NCI-H774 (cell line): Measurements from ENCODE around the gene ZFPL1.

ENCODE experiments used
- DNase-seq: peaks from one replicate; lab custom pipeline; 2025; lab: John Stamatoyannopoulos, UW

The ZFPL1 gene

DNA sequence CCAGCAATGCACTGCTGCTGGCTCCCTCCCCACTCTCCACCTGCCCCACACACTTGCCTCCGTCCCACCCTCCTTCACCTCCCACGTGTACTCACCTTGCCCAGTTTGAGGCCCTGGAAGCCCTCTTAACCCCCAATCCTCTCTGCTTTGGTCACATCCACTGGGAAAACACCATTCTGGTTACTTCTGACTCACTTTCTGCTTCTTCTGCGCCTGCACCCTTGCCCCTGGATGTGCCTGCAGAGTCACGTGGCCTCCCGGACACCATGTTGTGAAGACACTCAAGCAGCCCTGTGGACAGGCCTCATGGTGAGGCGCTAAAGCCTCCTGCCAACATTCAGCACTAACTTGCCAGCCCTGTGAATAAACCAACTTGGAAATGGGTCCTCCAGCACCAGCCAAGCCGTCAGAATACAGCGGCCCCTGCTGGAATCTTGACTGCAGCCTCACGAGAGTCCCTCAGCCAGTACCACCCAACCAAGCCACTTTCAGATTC, 23.1 kb upstream of the ZFPL1 start:
- DNase-seq = no peak

DNA sequence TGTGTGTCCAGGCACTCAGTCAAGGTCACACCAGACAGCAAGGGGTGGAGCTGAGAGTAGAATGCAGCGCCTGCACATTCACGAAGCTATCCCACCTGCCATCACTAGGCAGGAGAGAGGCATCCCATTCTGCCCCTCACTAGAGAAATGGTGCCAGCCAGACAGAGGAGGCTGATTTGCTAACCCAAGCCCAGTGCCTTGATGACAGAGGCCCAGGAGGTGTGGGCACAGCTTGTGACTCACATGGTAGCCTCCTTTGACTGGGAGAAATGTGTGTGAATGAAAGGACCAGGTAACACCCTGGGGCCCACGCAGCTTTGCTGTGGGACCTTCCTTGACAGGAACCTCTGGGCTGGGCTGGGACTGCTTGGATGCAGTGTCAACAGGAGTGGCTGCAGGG, 20.5 kb upstream of the ZFPL1 start:
- DNase-seq = no peak

DNA sequence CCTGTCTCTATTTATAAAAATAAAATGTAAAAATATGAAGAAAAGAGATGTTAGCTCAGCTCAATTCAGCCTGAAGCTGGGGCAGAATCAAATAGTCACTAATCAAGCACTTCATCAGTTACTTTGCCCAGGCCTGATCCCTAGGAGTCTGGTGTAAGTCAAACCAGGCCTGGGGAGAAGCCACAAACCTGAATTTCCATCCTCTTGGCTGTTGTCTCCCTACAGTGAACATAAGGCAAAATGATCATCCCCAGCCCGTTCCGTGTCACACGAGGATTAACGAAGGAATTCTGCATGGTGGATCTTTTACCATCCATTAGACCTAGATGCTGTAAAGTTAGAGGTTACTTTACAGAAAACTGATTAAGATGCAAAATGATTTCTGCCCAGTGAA, 19.2 kb upstream of the ZFPL1 start:
- no peak for DNase-seq

DNA sequence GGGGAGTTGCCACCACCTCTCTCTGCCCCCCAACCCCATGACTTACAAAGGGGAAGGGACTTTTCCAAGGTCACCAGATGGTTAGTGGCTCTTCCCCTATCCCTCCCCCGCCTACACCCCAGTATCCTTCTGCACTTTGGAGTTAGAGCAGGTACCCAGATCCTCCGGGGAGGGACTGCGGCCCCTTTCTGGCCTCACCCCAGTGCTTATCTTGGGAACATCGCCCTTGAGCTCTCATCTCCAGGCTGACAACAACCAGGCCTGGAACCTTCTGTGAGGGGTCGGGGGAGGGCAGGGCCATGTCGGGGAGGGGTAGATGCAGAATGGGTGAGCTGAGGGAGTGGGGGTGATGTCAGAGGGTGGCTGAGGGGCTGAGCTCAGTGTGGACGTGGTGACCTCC, 18.2 kb upstream of the ZFPL1 start:
- no peak for DNase-seq

DNA sequence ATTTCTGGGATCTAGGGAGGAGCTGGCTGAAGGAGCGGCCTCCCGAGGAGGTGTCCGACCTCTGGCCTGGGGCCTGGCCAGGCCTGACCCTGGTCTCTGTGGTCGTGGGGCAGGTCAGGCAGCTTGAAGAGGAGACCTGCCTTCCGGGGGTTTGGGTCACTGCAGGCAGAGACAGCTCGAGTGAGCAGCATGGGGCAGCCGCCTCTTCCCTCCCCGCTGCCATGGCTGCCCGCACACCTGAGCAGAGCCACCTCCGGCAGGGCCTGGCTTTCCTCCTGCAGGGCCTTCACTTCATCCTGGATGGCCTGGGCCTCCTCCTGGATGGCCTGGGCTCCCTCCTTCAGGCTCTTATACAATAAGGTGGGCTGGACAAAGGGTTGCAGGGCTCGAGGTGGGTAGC, 17.7 kb upstream of the ZFPL1 start:
- no peak for DNase-seq

DNA sequence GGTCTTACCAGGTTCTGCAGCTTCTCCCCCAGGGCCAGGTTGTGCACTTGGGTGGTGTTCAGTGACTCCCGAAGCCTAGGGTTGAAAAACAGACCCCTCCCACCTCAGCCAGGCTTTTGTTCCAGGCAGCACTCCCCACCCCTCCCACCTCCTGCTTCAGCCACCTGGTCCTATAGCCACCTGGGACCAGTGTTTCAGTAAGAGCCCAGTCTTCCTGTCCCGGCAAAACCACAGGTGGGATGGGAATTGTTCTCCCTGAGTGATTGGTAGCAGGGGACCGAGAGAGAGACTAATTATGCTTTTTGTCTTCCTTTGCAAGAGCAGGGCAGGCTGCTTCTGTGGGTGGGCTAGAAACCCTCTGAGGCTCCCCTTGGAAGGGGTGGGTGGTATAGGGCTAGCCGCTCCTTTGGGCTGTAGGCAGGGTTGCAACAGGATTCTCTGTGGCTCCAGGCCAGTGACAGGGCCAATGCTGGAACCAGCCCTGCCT, 17.2 kb upstream of the ZFPL1 start:
- DNase-seq = no peak

DNA sequence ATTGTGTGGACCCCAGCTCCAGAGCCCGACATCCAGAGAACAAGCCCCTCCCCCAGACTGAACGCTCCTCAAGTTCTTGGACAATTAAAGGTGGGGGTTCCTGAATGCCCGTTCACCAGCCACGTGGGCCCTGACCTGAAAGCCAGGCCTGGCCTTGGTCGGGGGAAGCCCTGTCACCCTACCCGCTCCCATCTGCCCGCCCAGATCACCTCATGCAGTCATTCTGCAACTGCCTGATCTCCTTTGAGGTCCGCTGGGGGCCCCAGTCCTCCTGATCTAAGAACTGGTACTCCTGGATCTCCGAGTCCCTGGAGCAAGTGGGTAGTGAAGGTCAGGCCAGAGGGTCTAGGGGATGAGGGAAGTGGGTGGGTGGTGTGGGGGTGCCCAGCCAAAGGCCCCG, 16.6 kb upstream of the ZFPL1 start:
- DNase-seq = no peak

DNA sequence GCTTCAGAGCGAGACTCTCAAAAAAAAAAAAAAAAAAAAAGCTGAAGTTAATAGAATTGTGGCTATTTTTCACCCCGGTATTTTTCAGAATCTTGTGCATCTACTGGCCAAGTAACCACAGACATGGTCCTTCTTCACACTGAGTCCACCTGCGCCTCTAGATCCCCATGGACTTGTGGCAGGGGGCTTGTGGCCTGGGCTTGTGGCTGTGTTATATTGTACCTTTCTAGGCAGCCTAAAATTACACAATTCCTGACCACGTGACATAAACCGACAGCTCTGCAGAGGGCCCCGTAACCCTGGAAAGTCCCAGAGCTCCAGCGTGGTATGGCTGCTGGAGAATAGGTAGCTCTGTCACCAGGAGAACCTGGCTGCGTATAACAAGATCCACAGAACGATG, 14.8 kb upstream of the ZFPL1 start:
- no peak for DNase-seq

DNA sequence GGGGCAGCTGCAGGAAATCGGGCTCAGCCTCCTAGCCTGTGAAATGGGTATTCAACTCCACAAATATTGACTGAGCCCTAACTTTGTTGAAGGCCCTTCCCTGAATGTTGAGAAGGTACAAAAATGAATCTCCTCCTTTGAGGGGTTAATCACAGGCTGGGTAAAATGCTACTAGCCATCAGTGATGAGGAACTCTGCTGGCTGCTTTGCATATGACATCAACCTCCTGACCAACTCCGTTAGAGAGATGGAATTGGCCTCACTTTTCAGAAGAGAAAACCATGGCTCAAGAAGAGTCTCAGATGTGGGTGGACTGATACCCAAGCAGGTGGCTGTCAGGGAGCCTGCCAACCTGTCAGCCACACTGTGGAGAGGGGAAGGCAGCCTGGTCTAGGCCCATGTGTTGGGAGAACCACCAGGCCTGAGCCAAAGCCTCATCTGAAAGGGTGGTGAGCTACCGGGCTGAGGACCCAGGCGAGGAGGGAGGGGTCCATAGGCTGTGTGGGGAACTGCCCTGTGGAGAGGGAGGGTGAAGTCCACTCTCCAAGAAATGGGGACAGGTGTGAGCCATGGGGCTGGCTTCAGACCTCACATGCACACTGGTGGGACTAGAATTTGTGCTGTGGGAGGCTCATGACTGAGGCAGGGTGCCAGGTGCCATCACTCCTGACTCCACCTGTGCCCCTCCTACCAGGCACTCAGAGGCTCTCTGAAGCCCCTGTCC, 12.0 kb upstream of the ZFPL1 start:
- DNase-seq = no peak

DNA sequence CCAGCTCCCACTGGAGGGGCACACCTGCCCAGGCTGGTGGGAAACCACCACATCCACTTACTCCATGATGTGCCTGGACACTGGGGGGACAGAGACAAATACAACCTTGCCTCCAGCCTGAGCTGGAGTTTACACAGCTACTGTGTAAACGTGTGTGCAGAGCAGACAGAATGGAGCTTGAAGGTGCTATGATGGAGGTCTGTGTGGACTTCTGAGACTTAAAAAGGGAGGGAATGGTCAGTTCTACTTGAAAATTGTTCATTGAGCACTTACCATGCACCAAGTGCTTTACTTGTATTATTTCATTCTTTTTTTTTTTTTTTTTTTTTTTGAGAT, 11.4 kb upstream of the ZFPL1 start:
- no peak for DNase-seq

DNA sequence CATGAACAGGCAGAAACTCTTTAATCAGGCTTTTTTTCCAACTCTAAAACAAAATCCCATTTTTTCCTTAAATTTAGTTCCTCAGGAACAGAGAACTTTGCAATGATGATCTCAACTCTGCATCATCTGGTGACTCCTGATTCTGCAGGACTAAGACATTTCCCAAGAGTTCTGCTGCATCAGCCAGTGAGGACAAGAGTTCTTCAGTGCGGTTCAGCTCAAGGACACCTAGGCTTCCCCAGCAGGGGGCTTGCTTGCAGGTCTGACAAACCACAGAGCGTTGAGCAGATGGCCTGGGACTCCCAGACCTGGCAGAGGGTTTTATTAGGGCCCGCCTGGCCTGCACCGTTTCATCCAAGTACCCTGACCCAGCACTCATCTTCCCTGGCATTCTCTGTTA, 6.6 kb upstream of the ZFPL1 start:
- DNase-seq = no peak

DNA sequence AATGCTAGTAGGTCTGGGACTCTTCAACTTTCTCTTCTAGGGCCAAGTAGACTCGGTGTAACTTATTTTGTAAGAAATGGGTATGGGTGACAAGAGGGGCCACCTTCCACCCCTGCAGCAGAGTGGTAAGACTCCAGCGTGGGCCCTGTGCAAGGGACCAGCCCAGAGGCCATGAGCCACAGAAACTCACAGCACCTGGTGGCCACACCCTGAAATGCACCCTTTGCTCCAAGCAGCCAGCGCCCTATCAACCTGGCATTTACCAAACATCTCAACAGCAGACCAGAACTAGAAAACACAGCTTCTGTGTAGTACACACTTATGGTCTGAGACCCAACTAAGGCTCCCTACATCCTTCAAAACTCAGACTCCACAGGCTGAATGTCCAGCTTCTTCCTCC, 5.9 kb upstream of the ZFPL1 start:
- DNase-seq = no peak

DNA sequence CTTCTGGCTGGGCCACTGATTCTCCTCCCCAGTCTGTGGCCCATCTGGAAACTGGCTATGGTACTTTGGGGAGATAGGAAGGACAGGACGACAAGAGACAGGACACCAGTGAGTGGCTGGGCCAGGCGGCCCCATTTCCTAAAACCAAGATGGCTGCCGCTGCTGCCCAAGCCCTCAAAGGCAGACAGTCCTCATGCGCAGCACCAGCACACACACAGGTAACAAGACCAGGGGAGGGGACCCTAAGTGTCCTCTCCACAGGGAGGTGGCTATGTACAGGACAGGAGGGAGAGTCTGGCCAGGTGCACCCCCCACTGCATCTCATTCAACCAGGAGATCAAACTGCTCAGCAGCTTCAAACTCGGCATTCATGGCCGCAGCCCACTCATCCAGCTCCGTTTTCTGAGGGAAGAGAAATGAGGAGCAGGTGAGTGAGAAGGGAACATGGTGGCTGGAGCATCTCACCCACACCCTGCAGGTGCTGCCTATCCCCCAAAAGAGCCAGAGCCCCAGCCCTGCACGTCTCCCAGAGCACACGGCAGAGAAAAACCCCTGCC, 5.2 kb upstream of the ZFPL1 start:
- DNase-seq = no peak

DNA sequence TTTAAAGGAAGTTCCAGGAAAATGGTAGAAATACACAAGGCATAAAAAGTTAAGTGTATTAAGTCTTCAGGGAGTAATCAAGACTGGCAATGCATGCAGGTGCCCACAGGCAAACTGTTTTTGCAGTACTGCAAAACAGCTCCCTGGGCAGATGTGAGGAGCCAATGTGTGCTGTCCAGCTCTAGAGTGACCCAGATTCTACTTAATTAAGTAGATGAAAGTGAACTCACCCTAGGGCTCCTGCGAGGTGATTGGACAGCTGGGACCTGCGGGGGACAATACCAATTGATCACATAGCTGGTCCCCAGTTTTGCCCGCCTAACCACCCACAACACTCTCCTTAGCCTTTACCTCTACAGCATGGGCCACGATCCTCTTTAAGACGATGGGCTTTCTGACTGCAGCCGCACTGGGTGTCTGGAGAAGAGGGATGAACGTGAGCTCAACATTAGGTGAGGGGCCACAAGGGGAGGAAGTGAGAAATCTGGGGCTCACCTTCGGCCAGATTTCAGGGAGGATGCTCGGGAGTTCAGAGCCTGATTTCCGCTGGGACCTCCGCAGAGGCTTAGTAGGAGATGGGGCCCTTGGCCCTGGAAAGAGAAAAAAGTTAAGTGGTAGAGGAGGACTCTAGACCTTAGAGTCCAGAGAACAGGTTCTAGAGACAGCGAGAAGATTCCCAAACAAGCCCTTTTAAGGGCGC, 738 bp upstream of the ZFPL1 start:
- no peak for DNase-seq

DNA sequence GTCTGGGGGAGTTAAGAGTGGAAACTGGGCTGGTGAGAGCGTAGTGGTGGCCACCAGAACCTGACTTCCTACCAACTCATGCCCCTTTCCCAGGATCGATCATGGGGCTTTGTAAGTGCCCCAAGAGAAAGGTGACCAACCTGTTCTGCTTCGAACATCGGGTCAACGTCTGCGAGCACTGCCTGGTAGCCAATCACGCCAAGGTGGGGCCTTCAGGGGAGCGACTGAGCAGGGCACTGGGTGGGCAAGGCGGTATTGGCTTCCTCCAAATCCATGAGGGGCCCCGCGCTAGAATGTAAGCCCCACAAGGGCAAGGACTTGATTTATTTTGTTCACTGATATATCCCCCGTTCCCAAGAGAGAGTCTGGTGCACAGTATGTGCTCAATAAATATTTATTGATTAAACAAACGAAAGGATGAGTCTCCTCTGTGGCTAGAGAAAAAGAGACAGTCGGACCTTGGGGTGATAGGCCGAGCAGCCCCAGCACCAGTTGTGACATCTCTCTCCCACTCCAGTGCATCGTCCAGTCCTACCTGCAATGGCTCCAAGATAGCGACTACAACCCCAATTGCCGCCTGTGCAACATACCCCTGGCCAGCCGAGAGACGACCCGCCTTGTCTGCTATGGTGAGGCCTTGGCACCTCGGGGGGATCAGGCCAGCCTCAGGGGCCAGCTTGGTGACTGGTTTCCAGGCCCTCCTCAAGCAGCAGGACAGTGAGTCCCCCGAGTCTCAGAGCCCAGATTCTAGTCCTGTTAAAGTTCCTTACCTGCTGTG, 765 bp downstream of the ZFPL1 start:
- no peak for DNase-seq

DNA sequence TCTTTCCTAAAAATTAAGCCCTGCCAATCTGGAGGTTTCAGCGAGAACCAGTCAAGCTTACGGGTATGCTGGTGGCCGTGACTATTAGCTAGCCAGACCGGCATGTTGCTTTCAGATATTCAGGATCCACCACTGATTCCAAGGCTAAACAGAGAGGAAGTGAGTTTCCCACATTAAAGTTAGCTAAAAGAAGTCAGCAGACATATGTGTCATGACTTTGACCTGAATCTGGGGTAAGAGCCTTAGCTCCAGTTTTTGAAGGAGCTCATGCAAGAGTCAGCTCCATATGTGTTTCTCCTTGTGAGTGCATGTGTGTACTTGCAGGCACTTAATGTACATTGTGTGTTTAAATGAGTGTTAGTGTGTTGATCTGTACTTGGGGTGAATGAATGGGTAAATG, 1.4 kb downstream of the ZFPL1 start:
- DNase-seq = no peak

DNA sequence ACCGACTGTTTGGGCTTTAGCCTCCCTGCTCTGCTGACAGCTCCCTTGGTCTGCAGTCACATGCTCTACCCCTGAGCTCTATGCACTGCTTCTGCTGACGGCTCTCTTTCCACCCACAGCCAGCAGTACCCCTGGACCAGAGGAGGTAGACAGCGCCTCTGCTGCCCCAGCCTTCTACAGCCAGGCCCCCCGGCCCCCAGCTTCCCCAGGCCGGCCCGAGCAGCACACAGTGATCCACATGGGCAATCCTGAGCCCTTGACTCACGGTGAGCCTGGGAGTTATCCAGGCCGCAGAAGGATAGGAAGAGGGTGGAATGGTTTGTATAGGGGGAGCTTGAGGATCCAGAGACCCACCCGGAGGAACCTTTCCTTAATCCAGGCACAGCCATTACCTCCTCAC, 2.8 kb downstream of the ZFPL1 start:
- no peak for DNase-seq

DNA sequence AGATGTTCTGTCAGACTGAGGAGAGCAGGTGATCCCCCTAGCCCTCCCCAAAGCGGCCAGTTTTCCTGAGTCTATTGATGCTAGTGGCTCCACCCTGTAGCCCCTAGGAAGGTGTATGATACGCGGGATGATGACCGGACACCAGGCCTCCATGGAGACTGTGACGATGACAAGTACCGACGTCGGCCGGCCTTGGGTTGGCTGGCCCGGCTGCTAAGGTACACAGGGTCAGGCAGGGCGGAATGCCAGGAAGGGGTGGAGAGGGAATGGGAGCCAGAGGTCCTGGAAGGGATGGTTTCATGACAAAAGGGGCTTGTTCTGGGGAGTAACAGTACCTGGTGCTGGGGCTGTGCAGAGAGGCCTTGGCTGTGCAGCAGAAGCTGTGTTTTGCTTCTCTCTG, 3.2 kb downstream of the ZFPL1 start:
- no peak for DNase-seq

DNA sequence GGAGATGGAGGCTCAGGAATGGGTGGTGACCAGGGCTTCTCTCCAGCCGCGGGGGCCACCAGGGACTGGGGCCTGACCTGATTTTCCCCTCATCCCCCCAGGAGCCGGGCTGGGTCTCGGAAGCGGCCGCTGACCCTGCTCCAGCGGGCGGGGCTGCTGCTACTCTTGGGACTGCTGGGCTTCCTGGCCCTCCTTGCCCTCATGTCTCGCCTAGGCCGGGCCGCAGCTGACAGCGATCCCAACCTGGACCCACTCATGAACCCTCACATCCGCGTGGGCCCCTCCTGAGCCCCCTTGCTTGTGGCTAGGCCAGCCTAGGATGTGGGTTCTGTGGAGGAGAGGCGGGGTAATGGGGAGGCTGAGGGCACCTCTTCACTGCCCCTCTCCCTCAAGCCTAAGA, 3.8 kb downstream of the ZFPL1 start:
- no peak for DNase-seq

DNA sequence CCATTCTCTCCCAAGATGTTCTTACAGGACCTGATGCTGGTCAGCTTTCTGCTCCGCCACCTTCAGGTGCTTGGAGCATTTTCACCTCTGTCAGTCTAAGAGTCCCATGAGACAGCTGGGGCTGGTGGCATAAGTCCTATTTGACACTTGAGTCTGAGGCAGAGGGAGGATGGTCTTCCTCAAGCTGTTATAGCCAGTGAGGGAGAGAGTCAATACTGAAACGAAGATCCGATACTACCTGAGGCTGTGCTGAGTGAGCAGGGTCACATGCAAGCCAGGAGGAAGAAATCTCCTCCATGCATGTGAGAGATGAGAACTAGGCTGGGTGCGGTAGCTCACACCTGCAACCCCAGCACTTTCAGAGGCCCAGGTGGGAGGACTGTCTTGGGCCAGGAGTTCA, 5.6 kb downstream of the ZFPL1 start:
- DNase-seq = no peak

DNA sequence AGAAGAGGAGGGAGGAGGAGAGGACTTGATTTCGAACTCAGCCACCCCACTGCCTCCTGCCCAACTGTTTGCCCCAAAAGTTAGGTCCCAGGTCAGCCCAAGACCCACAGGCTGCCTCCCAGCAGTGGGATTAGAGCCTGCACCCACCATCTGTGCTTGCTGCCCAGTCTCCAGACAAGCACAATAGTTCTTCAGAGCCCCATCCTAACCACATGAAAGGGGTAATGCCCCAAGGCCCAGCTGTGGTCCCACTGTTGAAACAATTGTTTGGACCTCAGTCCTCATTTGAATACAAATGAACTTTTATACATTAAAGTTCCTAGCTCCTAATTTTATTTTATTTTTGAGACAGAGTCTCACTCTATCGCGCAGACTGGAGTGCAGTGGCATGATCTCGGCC, 6.6 kb downstream of the ZFPL1 start:
- DNase-seq = no peak

DNA sequence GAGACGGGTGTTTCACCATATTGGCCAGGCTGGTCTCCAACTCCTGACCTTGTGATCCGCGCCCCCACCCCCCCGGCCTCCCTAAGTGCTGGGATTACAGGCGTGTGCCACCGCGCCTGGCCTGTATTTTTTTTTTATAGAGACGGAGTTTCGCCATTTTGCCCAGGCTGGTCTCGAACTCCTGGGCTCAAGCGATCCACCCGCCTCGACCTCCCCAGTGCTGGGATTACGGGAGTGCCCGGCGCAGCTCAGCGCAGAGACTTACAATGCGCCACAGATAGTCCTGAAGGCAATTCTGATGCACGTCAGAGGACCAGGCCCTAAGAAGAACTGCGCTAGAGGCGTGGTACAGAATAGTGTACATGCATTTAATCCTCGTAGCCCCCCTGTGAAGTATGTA, 11.4 kb downstream of the ZFPL1 start:
- no peak for DNase-seq
